OCI-LY1 (cell line): Measurements from ENCODE around the gene GID4.

Source experiments
- EZH2 ChIP-seq: fragments of 200-600 bp; sonication (generic), shearing (Covaris generic); IDR thresholded peaks from 2 replicates; pipeline ENCODE4 v1.8.0; 2017; ENCODE audit warnings: borderline replicate concordance, mixed run types, mild to moderate bottlenecking, antibody characterized with exemption, low read length, moderate library complexity, mixed read lengths
- TF ChIP-seq, protein P1 (sequence below): fragments of 200-600 bp; sonication (generic), shearing (Covaris generic); IDR thresholded peaks from 2 replicates; pipeline ENCODE4 v1.5.1; 2017; ENCODE audit warnings: mild to moderate bottlenecking, antibody characterized with exemption, low read length, moderate library complexity, mixed read lengths

DNA sequence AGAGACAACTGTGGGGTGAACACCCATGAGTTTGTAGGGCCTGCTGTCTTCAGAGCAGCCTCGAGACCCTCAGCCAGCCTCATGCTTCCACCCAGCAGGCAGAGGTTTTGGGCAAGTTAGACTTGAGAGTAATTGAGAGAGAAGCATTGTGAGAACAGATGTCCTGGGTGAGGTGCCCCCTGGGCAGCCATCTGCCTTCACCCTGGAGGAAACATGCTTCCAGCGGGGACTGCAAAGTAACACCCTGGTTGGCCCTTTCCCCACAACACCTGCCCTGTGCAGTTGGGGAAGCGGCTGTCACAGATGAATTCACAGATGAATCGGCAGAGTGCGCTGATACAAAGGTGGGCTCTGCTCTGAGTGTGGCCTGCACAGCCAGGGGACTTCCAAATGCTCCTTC lies 23.6 kb upstream of the GID4 start:
- TF ChIP-seq, protein P1, sequence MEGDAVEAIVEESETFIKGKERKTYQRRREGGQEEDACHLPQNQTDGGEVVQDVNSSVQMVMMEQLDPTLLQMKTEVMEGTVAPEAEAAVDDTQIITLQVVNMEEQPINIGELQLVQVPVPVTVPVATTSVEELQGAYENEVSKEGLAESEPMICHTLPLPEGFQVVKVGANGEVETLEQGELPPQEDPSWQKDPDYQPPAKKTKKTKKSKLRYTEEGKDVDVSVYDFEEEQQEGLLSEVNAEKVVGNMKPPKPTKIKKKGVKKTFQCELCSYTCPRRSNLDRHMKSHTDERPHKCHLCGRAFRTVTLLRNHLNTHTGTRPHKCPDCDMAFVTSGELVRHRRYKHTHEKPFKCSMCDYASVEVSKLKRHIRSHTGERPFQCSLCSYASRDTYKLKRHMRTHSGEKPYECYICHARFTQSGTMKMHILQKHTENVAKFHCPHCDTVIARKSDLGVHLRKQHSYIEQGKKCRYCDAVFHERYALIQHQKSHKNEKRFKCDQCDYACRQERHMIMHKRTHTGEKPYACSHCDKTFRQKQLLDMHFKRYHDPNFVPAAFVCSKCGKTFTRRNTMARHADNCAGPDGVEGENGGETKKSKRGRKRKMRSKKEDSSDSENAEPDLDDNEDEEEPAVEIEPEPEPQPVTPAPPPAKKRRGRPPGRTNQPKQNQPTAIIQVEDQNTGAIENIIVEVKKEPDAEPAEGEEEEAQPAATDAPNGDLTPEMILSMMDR = no peak
- no peak for TF ChIP-seq EZH2
